A549 (cell line): ENCODE results near the gene CMTM4.

Source experiments
- BCL3 ChIP-seq: fragments of >200 bp; sonication (Bioruptor Twin); formaldehyde crosslinking; IDR thresholded peaks from 3 replicates; pipeline ENCODE4 v1.6.1; 2016
- CTCF ChIP-seq: fragments of >200 bp; sonication (Bioruptor Twin); formaldehyde crosslinking; IDR thresholded peaks from 3 replicates; pipeline ENCODE4 v1.5.1; 2016
- JUN ChIP-seq, 2 experiments: fragments of >200 bp; sonication (Bioruptor Twin); formaldehyde crosslinking; IDR thresholded peaks; 2 replicates in 1 of 2; 3 replicates in 1 of 2; pipeline ENCODE4 v1.6.1; 2016 to 2017
- POLR2A ChIP-seq: IDR thresholded peaks from 2 replicates; pipeline ENCODE4 v1.6.1; 2012; ENCODE audit warnings: mild to moderate bottlenecking, low read length
- RCOR1 ChIP-seq: fragments of 150-350 bp; IDR thresholded peaks from 2 replicates; pipeline ENCODE4 v1.6.1; 2014; ENCODE audit warnings: antibody characterized with exemption, low read length, low read depth
- RNF2 ChIP-seq: fragments of 200-600 bp; sonication (generic); IDR thresholded peaks from 2 replicates; pipeline ENCODE4 v1.6.1; 2016; ENCODE audit warnings: low read depth, mild to moderate bottlenecking, antibody characterized with exemption, moderate library complexity, borderline replicate concordance
- SMC3 ChIP-seq: fragments of >200 bp; sonication (Bioruptor Twin); formaldehyde crosslinking; IDR thresholded peaks from 3 replicates; pipeline ENCODE4 v1.6.1; 2018; ENCODE audit warnings: inconsistent platforms
- USF2 ChIP-seq: fragments of 450-650 bp; IDR thresholded peaks from 2 replicates; pipeline ENCODE4 v1.6.1; 2014; ENCODE audit warnings: antibody characterized with exemption

- TF ChIP-seq RNF2 (no peak), SMC3 (no peak), CTCF (no peak), JUN (IDR thresholded peaks at IDR 0.05) (no peak), POLR2A (no peak), USF2 (no peak), BCL3 (no peak), RCOR1 (no peak)
These were observed 7.1 kb upstream of the CMTM4 start for GRCh38 chr16:66703406-66704215.
